Measurements from ENCODE around the gene MCEMP1. TPM values are rescaled to one million over a fixed set of nuclear protein-coding genes. Genes with fewer than 3 reads are reported as not detected.

MCEMP1 gene
- total and polyA plus RNA-seq, 2 experiments from 2014 or later: not detected

DNA sequence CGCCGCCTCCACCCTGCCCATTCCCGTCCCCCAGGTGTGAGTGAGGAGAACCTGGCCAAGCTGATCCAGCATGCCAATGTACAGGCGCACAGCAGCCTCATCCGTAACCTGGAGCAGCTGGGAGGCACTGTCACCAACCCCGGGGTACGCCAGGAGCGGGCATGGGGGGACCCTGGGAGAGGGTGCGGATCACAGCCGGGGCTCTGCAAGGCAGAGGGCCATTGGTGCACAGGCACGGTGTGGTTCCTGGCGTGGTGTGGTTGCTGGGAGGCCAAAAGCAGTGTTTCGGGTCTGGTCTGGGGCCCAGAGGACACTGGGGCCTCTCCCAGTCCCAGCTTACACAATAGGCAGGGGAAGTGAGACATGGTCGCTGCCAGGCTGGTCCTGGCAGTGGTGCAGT lies 31.7 kb upstream of the MCEMP1 start:
- H2AFZ ChIP-seq: no peak overlapping the region
- no peaks in the 10 kb centered on the region for H3K9me3 ChIP-seq (ENCODE audit: low read depth)
- H3K9me2 ChIP-seq (replicated peaks; ENCODE audit: insufficient read depth): no peaks in the 10 kb centered on the region
- no peak overlapping the region for H3K27ac ChIP-seq
- 94% methylated on average over 14 of the region's 14 CpGs for WGBS (ENCODE audit: low lambda C conversion rate, missing lambda C conversion rate)
- H3K27me3 ChIP-seq: no peaks in the 10 kb centered on the region
- no peak overlapping the region for H3K4me3 ChIP-seq
- H3K36me3 ChIP-seq (replicated peaks; ENCODE audit: insufficient read depth, low read depth): no peaks in the 10 kb centered on the region
- TF ChIP-seq, protein P1, sequence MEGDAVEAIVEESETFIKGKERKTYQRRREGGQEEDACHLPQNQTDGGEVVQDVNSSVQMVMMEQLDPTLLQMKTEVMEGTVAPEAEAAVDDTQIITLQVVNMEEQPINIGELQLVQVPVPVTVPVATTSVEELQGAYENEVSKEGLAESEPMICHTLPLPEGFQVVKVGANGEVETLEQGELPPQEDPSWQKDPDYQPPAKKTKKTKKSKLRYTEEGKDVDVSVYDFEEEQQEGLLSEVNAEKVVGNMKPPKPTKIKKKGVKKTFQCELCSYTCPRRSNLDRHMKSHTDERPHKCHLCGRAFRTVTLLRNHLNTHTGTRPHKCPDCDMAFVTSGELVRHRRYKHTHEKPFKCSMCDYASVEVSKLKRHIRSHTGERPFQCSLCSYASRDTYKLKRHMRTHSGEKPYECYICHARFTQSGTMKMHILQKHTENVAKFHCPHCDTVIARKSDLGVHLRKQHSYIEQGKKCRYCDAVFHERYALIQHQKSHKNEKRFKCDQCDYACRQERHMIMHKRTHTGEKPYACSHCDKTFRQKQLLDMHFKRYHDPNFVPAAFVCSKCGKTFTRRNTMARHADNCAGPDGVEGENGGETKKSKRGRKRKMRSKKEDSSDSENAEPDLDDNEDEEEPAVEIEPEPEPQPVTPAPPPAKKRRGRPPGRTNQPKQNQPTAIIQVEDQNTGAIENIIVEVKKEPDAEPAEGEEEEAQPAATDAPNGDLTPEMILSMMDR (IDR thresholded peaks at IDR 0.05; ENCODE audit: poor library complexity): no peak
- TF ChIP-seq EZH2phosphoT487 (IDR thresholded peaks at IDR 0.05; ENCODE audit: low read depth, severe bottlenecking, unreplicated experiment) (no peak), EZH2 (IDR thresholded peaks at IDR 0.05; ENCODE audit: borderline replicate concordance) (no peak)
- no peak overlapping the region for H3K4me2 ChIP-seq
- H3K79me2 ChIP-seq: no peaks in the 10 kb centered on the region
- no peaks in the 10 kb centered on the region for H3K4me1 ChIP-seq (ENCODE audit: insufficient read depth)
- no peak for DNase-seq (ENCODE audit: low spot score)
- H4K20me1 ChIP-seq (ENCODE audit: insufficient read depth, poor library complexity, severe bottlenecking): no peaks in the 10 kb centered on the region

DNA sequence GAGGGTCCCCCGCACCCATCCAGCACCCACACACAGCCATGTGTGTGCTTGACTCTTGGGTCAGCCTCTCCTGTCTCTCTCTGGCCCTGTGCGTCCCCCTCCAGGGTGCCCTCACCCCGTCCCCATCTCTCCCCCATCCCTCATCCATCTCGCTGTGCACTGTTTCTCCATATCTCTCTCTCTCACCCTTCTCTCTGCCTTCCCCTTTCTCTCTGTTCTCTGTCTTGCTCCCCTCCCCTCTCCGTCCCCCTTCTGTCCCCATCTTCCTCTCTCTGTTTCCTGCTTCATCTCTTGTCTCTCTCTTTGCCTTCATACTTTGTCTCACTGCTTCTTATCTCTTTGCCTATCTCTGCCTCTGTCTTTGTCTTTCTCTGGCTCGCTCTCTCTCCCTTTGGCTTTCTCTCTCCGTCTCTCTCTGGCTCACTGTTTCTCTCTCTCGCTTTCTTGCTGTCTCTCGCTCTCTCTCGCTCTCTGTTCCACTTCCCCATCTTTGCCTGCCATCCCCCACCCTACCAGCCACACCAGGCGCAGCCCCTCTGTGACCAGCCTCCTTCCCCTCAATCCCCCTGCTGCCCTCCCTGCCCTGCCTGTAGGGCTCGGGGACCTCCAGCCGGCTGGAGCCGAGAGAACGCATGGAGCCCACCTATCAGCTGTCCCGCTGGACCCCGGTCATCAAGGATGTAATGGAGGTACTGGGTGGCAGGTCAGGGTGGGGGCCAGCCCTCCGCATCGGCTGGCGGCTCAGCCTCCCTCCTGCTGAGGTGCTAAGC lies 31.0 kb upstream of the MCEMP1 start:
- no peaks in the 10 kb centered on the region for H3K27me3 ChIP-seq
- no peaks in the 10 kb centered on the region for H3K9me2 ChIP-seq (replicated peaks; ENCODE audit: insufficient read depth)
- TF ChIP-seq, protein P1 (IDR thresholded peaks at IDR 0.05; ENCODE audit: poor library complexity): no peak
- TF ChIP-seq EZH2phosphoT487 (IDR thresholded peaks at IDR 0.05; ENCODE audit: low read depth, severe bottlenecking, unreplicated experiment) (no peak), EZH2 (IDR thresholded peaks at IDR 0.05; ENCODE audit: borderline replicate concordance) (no peak)
- no peak overlapping the region for H2AFZ ChIP-seq
- H3K36me3 ChIP-seq (replicated peaks; ENCODE audit: insufficient read depth, low read depth): no peaks in the 10 kb centered on the region
- H3K4me1 ChIP-seq (ENCODE audit: insufficient read depth): no peaks in the 10 kb centered on the region
- H3K4me2 ChIP-seq: no peak overlapping the region
- no peak for DNase-seq (ENCODE audit: low spot score)
- no peaks in the 10 kb centered on the region for H4K20me1 ChIP-seq (ENCODE audit: insufficient read depth, poor library complexity, severe bottlenecking)
- H3K27ac ChIP-seq: no peak overlapping the region
- H3K4me3 ChIP-seq: no peak overlapping the region
- WGBS (ENCODE audit: low lambda C conversion rate, missing lambda C conversion rate): 80% methylated on average over 19 of the region's 20 CpGs
- H3K79me2 ChIP-seq: no peaks in the 10 kb centered on the region
- H3K9me3 ChIP-seq (ENCODE audit: low read depth): no peaks in the 10 kb centered on the region

DNA sequence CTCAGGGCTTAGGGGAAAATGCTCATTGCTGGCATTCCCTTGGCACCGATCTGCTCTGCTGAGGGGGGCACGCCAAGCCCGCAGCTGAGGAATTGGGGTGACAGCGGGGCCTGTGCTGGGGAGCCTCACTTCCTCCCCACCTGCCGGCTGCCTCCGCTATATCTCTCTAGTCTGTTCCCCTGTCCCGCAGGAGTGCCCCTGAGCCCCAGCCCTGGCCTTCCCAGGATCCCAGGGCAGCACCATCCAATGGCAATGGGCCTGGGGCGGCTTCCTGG lies 30.5 kb upstream of the MCEMP1 start:
- Histone ChIP-seq H2AFZ (no peak overlapping the region), H3K9me2 (replicated peaks; ENCODE audit: insufficient read depth) (no peaks in the 10 kb centered on the region), H3K27ac (no peak overlapping the region), H3K27me3 (no peaks in the 10 kb centered on the region), H4K20me1 (ENCODE audit: insufficient read depth, poor library complexity, severe bottlenecking) (no peaks in the 10 kb centered on the region), H3K79me2 (no peaks in the 10 kb centered on the region), H3K36me3 (replicated peaks; ENCODE audit: insufficient read depth, low read depth) (no peaks in the 10 kb centered on the region), H3K4me1 (ENCODE audit: insufficient read depth) (no peaks in the 10 kb centered on the region), H3K9me3 (ENCODE audit: low read depth) (no peaks in the 10 kb centered on the region), H3K4me3 (no peak overlapping the region), H3K4me2 (no peak overlapping the region)
- 90% methylated on average over 7 of the region's 8 CpGs for WGBS (ENCODE audit: low lambda C conversion rate, missing lambda C conversion rate)
- DNase-seq (ENCODE audit: low spot score): no peak
- no peak for TF ChIP-seq EZH2phosphoT487 (IDR thresholded peaks at IDR 0.05; ENCODE audit: low read depth, severe bottlenecking, unreplicated experiment)
- TF ChIP-seq EZH2 (IDR thresholded peaks at IDR 0.05; ENCODE audit: borderline replicate concordance): no peak
- TF ChIP-seq, protein P1 (IDR thresholded peaks at IDR 0.05; ENCODE audit: poor library complexity): no peak
